ENCODE data around the gene VMAC. TPM values are rescaled to one million over a fixed set of nuclear protein-coding genes. Genes with fewer than 3 reads are reported as not detected.

Gene VMAC
- total RNA-seq, 2 experiments from 2014 or later = 23.4 to 25.3 TPM

- no peaks in the 10 kb centered on the region for H3K4me1 Mint-ChIP-seq (ENCODE audit: low read depth)
- TF ChIP-seq CTCF (IDR thresholded peaks at IDR 0.05) = no peak
These were observed 24.5 kb upstream of the VMAC start for GRCh38 chr19:5880196-5880595.

GRCh38 chr19:5880604-5881078 is 24.0 kb upstream of the VMAC start:
- DNase-seq = no peak
- peaks cover 15% of the 10 kb centered on the region for H3K27me3 Mint-ChIP-seq
- intact Hi-C loops (cut with DNase I, micrococcal nuclease) = no loop called here

More at GRCh38 chr19:5880196-5880595, 24.5 kb upstream of the VMAC start:
- ATAC-seq (ENCODE audit: poor library complexity) (no peak), DNase-seq (no peak)
- no peak overlapping the region for H3K4me3 ChIP-seq (ENCODE audit: low read length)
- H3K36me3 Mint-ChIP-seq (ENCODE audit: low read depth) = no peaks in the 10 kb centered on the region
- no peak overlapping the region for H3K27ac Mint-ChIP-seq
- ChIA-PET CTCF (no interaction called here), POLR2A (no interaction called here)
- intact Hi-C loops (cut with DNase I, micrococcal nuclease) = no loop called here
- no peaks in the 10 kb centered on the region for H3K9me3 Mint-ChIP-seq
- peaks cover 20 to 24% of the 10 kb centered on the region in 2 experiments for H3K27me3 ChIP-seq (ENCODE audit: control insufficient read depth in 1 of 2, insufficient read depth in 2 of 2, low read length in 2 of 2)
- no peaks in the 10 kb centered on the region for H3K4me1 ChIP-seq (ENCODE audit: insufficient read depth, low read length)
- no peak overlapping the region for H3K27ac ChIP-seq (ENCODE audit: low read depth in 1 of 2, low read length in 2 of 2)
- no peak overlapping the region for H3K4me3 Mint-ChIP-seq
- H3K36me3 ChIP-seq (ENCODE audit: insufficient read depth, low read length) = no peaks in the 10 kb centered on the region
- H3K9me3 ChIP-seq (ENCODE audit: control insufficient read depth in 1 of 2, insufficient read depth in 1 of 2, low read length in 2 of 2) = no peaks in the 10 kb centered on the region
- peaks cover 11% of the 10 kb centered on the region for H3K27me3 Mint-ChIP-seq

GRCh38 chr19:5881543-5882299 is 23.0 kb upstream of the VMAC start:
- Mint-ChIP-seq H3K4me1 (ENCODE audit: low read depth) (no peaks in the 10 kb centered on the region), H3K27me3 (peaks cover 15% of the 10 kb centered on the region), H3K4me3 (no peak overlapping the region), H3K9me3 (no peaks in the 10 kb centered on the region), H3K36me3 (ENCODE audit: low read depth) (no peaks in the 10 kb centered on the region), H3K27ac (no peak overlapping the region)
- ChIA-PET CTCF (interaction anchor here (0.6 kb wide), 1 partner anchor 1675 kb away, joined by 3 read pairs; no protein-coding TSS in a partner anchor), POLR2A (no interaction called here)
- Histone ChIP-seq H3K4me1 (ENCODE audit: insufficient read depth, low read length) (no peaks in the 10 kb centered on the region), H3K36me3 (ENCODE audit: insufficient read depth, low read length) (no peaks in the 10 kb centered on the region), H3K9me3 (ENCODE audit: control insufficient read depth in 1 of 2, insufficient read depth in 1 of 2, low read length in 2 of 2) (no peaks in the 10 kb centered on the region), H3K27me3 (ENCODE audit: control insufficient read depth in 1 of 2, insufficient read depth in 2 of 2, low read length in 2 of 2) (peaks cover 19 to 20% of the 10 kb centered on the region in 2 experiments), H3K27ac (ENCODE audit: low read depth in 1 of 2, low read length in 2 of 2) (no peak overlapping the region), H3K4me3 (ENCODE audit: low read length) (no peak overlapping the region)
- DNase-seq (no peak), ATAC-seq (ENCODE audit: poor library complexity) (no peak)
- intact Hi-C loops (cut with DNase I, micrococcal nuclease) = no loop called here
- no peak for TF ChIP-seq CTCF (IDR thresholded peaks at IDR 0.05)

More at GRCh38 chr19:5880604-5881078, 24.0 kb upstream of the VMAC start:
- Mint-ChIP-seq H3K27ac (no peak overlapping the region), H3K4me3 (no peak overlapping the region), H3K4me1 (ENCODE audit: low read depth) (no peaks in the 10 kb centered on the region), H3K9me3 (no peaks in the 10 kb centered on the region), H3K36me3 (ENCODE audit: low read depth) (no peaks in the 10 kb centered on the region)
- no peaks in the 10 kb centered on the region for H3K9me3 ChIP-seq (ENCODE audit: control insufficient read depth in 1 of 2, insufficient read depth in 1 of 2, low read length in 2 of 2)
- no peak for ATAC-seq (ENCODE audit: poor library complexity)
- TF ChIP-seq CTCF (IDR thresholded peaks at IDR 0.05) = no peak
- POLR2A ChIA-PET = no interaction called here
- H3K36me3 ChIP-seq (ENCODE audit: insufficient read depth, low read length) = no peaks in the 10 kb centered on the region
- no peaks in the 10 kb centered on the region for H3K4me1 ChIP-seq (ENCODE audit: insufficient read depth, low read length)
- H3K27ac ChIP-seq (ENCODE audit: low read depth in 1 of 2, low read length in 2 of 2) = no peak overlapping the region
- CTCF ChIA-PET = no interaction called here
- no peak overlapping the region for H3K4me3 ChIP-seq (ENCODE audit: low read length)
- H3K27me3 ChIP-seq (ENCODE audit: control insufficient read depth in 1 of 2, insufficient read depth in 2 of 2, low read length in 2 of 2) = peaks cover 20 to 24% of the 10 kb centered on the region in 2 experiments

Measured in CD4-positive, alpha-beta T cell (primary cell).